TTC549 (cell line): ENCODE data around the gene SLC4A11.
"Not testable (repeated sequence)": the region's sequence is repeated elsewhere in the genome, so short reads cannot be mapped to it uniquely, and the experiment has no call there.

Source experiments
- FAIRE-seq: peaks from 2 replicates; lab custom pipeline; 2012; peaks lifted over from hg19 to GRCh38; lab: Jason Lieb, UNC

SLC4A11 gene

DNA sequence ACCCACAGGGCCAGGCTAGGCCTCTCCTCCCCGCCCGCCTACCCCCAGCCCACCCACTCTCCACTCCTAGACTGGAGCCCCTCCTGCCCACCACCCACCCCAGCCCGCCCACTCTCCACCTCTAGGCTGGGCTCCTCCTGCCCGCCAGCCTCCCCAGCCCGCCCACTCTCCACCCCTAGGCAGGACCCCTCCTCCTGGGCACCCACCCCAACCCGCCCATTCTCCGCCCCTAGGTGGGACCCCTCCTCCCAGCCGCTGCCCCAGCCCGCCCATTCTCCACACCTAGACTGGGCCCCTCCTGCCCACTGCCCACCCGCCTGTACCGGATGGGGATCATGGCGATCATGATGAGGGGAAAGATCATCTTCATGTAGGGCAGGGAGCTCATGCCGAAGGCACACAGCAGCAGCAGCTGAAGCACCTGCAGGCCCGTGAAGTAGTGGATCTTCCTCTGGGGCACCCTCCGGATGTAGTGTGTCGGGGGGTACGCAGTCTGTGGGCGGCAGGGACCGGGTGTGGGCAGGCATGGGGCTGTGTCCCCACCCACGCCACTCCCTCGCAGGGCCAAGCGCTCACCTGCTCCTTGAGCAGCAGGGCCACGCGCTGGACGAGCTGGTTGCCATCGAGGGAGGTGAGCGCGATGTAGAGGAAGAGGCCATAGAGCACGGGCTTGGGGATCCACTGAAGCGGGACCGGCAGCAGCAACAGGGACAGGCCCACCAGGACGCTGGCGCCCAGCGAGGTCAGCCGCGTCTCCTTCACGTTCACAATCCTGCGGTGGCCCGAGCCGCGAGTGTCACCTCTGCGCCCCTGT, 10.8 kb downstream of the SLC4A11 start:
- FAIRE-seq = no peak

DNA sequence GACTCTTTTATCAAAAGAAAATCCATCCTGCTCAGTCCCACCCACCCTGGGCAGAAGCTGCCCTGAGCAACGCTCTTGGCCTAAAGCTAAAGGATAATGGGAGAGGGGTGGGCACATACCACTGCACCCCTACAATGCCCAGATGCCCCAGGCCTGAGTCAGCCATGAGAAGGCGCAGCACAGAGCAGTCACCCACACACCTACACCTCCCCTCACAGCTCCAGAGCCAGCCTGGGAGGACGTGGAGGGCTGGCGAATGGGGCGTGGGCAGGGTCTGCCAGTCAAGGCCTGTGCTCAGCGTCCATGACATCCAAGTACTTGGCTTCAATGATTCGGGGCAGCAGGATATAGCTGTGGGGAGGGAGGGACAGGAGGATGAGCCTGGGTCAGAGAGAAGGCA, 11.5 kb downstream of the SLC4A11 start:
- no peak for FAIRE-seq

DNA sequence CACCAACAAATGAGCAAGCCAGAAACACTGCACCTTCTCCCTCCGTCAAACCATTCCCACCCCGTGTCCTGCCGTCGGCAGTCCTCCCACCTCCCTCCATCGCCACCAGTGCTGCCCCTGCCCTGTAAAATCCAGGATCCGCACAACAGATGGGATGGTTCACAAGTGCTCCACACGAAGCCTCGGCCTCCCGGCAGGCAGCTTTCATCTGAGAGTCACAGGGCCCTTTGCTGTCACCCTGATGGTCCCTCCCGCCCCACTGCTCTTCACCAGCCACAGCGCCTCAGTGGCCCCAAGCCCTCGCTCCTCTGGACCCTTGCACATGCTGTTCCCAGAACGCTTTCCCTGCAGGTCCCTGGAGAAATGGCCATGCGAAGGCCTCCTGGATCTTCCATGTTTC, 12.1 kb downstream of the SLC4A11 start:
- no peak for FAIRE-seq

DNA sequence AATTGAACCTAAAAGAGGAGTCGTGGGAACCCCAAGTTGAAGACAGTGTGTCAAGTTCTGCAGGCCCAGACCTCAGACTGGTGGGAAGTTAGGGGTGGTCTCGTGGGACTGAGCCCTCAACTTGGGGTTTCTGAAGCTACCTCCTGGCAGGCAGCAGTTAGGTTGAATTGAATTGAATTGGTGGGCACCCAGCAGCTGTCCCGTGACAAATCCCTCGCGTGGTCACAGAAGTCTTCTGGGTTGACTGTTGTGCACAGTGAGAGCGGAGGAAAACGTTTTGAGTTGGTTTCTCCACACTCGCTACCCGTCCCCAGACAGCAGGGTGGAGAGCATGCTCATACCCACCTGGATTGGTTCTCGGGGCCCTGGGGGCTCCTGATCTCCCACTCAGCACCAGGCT, 12.9 kb downstream of the SLC4A11 start:
- no peak for FAIRE-seq

DNA sequence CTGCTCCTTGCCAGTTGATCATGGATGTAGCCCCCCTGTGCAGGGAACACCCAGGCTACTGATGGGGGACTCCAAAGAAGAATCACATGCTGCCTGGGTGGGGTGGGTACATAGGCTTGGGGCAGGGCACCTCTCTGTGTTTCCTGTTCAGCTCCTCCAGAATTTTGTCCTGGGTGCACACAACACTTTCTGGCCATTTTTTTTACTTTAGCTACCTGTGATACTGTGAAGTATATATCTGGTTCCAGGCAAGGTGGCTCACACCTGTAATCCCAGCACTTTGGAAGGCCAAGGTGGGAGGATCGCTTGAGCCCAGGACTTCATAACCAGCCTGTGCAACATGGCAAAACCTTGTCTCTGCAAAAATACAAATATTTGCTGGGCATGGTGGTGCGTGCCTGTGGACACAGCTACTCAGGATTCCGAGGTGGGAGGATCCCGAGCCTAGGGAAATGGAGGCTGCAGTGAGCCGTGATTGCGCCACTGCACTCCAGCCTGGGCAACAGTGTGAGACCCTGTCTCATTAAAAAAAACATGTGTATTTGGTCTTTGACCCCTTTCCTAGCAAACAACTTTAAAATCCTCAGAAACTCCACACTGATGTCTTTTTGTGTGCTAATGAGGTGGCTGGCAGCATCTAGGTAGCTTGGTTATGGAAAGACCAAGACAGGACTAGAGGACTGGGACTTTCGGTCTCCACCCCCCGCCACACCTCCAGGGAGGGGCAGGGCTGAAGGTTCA, 14.1 kb downstream of the SLC4A11 start:
- no peak for FAIRE-seq

DNA sequence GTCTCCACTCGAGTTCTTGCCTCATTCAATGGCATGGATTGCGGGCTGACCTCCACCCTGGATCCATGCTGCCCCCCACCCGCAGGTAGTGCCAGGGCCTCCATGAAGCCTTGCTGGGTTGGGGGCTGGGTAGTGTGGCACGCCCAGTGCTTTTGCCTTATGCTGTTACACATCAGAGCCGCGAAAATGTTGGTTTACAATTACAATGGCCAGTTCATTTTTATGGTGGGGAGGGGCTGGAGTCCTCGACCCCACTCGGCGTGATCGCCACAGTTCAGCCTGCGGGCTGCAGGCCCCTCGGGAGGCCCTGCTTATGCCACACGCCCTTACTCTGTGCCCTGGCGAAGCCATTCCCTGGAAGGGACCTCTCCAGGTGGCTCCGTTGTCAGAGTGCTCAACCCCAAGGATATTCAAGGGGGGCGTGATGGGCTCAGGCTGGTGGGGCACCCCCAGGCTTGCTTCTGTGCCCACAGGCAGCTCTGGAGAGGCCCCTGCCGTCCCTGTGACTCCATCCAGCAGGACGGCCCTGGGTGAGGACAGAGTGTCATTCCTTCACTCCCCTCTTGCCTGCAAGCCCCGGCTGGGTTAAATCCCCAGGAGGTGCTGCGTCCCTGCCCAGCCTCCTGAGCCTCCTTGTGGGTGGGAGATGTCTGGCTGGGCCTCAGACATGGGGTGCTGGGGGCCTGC, 14.9 kb downstream of the SLC4A11 start:
- no peak for FAIRE-seq

DNA sequence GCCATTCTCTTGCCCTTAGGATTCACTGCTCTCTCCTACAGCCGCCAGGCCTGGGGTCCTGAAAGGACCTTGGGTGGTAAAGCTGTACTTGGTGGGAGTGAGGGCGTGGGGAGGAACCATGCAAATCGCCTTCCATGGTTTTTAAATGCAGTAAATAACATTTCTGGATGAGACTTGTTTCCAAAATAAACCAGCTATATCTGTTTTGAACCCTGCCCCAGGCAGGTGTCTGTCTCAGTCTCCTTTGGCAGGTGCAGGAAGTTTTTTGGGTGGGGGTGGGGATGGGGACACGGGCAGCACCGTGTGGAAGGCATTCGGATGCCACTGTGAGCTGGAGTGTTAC, 15.4 kb downstream of the SLC4A11 start:
- FAIRE-seq = no peak

DNA sequence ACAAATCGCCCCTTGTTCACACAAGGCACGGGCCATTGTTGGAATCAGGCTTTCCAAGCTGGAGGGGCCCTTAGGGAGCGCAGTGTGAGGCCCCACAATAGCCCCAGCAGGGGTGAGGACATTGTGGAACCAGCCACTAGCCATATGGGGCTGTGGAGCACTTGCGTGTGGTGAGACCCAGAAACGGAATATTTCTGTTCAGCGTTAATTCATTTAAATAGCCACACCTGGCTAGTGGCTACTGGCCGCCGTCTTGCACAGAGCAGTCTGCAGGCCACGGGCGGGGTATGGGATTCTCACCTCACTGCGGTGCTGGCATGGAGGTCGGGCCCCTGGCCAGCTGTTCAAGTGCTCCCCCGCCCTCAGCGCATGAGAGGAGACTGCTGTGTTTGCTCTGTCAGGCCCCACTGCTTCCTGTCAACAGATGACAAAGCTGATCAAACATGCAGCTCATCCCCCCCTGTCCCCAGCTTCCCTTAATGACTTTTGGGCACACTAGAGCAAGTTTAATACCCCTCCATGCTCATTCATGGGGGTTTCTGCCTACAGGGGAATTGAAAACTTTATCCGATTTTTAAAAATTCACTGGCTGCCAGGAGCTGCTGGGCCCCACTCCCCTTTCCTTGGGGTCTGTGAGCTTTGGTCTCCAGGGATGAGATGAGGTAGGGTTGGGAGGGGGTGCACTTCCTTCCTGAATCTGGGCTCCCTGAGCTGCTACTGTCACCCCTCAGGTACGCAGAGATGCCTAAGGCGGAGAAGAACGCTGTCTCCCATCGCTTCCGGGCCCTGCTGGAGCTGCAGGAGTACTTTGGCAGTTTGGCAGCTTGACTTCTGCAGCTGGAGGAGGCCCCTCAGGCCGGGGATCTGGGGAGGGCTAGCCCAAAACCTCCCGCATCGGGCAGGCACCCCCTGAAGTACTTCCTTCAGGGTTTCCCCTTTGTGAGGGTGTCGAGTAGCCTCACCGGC, 16.1 kb downstream of the SLC4A11 start:
- FAIRE-seq = no peak

DNA sequence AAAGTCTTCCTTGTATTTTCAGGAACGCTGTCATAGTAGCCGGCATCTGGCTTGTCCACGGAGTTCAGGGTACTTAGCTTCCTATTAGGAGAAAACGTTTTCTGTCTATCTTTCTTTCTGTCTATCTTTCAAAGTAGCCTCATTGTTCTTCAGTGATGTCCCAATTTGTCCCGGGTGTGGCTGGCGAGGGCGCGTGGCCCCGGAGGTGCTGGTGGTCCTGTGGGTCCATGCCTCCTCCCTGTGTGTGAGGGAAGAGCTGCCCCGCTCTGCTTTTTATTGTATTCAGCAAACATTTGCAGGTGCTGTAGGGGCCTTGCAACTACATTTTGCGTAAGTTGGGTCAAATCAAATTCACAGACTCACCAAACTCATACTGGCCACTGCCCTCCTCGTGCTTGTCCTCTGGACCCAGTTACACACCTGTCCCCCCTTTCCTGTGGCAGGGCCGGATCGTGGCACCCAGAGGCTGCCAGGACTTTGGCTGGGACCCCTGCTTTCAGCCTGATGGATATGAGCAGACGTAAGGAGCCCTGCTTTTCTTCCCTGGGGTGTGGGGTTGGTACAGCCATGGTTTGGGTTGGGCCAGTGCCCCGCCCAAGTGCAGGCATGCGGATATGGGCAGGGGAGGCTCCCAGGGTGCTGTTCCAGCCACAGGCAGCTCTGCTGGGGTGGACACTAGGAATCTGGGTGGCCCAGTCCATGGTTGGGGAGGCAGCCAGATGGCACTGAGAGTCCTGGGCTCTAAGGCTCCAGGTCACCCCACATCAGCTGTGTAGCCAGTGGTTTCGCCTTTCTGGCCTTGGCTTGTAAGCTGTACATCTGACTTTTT, 17.4 kb downstream of the SLC4A11 start:
- no peak for FAIRE-seq

DNA sequence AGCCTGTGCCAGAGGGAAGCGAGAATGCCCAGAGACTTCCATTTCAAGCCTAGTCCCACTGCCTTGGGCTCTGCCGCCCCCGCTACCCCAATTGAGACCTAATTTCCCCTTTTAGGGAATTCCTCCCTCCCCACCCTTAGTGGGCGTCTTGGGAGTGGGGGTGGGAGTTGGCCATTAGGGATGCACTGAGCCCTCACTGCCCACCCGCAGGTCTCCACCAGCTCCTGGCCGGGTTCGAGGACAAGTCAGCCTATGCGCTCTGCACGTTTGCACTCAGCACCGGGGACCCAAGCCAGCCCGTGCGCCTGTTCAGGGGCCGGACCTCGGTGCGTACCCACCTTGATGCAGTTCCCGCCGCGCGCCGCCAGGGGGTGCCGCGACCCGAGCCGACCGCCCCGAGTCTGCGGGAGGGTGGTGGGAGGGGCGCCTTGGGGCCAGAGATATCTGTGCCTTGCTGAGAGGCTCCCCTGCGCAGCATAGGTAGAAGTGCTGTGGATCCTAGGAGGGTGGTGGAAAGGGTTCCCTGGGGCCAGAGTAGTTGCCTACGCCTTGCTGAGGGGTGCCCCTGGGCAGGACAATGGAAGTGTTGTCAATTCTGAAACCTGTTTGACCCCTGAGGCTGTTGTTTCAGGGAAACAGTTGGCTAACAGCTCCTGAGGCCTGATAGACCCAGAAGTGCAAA, 20.5 kb downstream of the SLC4A11 start:
- no peak for FAIRE-seq

DNA sequence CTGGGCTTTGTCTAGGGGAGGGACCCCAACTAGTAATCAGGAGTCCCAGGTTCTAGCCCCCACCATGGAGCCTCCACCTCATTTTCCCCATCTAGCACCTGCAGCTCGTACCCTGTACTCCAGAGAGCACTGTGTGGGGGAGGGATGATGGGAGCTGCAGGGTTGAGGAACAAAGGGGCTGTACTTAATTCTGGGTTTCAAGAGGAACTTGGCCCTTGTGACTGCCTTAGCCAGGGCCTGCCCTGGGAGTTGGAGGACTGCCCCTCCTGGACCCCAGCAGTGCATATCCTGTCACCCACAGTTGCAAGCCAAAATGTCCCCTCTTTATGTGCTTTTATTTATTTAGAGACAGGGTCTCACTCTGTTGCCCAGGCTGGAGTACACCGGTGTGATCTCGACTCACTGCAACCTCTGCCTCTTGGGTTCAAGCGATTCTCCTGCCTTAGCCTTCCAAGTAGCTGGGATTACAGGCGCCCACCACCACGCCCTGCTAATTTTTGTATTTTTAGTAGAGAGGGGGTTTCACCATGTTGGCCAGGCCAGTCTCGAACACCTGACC, 23.6 kb downstream of the SLC4A11 start:
- FAIRE-seq = not testable (repeated sequence)

DNA sequence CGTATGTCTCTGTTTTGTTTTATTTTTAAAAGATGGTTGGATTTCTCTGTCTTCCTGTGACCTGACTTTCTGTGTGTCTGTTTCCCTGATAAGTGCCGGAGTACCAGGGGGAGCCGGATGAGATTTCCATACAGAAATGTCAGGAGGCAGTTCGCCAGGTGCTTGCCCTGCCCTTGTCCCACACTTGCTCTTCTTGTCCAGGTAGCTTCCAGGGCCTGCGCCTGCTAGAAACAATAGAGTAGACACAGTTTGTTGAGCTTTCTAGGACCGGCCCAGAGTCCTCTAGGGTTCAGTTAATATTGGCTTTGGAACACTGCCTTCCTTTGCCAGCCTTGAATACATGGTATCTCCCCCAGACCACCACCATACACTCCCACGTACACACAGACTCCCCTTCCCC, 25.8 kb downstream of the SLC4A11 start:
- FAIRE-seq = no peak

DNA sequence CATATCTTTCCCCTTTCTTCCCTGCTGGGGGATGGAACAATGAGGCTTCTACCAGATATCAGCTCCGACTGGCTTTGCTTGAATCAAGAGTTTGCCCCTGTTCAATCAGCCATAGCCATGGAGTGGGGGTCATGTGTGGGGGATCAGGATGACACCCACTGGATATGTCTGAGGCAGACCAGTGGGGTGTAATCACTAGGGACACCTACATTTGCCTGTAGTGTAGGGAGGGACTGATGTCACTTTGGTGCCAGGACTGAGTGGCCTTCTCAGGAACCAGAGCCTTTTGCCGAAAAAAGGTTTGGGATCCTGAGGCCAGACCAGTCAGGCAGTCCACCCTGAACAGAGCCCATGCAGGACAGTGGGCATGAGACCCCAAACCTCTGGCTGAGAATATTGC, 28.6 kb downstream of the SLC4A11 start:
- FAIRE-seq = no peak

DNA sequence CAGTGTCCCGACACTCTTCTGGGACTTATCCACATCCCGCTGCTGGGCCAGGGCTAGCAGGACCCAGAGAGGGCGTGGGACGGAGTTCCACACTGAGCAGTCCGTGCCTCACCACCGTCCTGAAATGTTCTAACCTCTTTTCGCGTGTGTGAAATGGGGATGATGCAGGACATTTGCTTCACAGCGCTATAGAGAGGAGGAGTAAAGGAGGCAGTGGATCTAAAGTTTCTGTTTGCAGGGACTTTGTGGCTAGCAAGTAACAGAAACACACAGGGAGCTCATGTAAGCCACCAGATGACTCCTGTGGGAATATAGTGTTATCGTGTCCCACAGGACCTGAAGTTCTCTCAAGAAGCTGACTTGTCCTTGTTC, 29.1 kb downstream of the SLC4A11 start:
- FAIRE-seq = no peak

DNA sequence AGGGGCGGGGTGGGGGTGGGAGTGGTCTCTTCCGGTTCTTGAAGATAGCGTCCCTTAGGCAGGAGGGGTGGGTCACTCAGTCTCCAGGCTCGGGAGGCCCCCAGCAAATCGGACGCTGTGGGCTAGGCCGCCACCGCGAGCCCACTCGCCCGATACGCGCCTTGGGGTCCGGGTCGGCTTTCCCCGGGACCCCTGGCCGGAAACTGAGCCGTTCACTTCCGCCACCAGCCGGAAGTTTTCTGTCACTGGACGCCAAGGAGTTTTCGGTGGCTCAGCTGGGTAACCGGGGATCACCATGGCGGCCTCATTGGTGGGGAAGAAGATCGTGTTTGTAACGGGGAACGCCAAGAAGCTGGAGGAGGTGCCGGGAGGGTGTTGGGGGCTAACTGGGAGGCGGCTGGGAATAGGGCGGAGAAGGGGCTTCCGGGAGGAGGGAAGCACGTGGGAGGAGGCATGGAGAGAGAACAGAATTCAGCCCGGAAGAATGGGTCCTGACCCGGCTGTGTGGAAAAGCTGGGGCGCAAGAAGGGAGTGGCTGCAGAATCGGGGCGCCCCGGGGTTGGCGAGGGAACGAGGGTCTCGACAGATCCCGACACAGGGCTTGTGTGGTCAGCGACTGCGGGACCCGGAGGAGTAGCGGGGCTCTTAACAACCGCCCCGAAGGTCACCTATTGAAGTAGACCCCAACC, 29.6 kb downstream of the SLC4A11 start, which contains the start of gene ITPA:
Gene ITPA, plus strand, starts transcription at position 242 of the 689 bp plus-strand sequence. Its CDS starts 54 bp downstream, at position 296.
- no peak for FAIRE-seq

DNA sequence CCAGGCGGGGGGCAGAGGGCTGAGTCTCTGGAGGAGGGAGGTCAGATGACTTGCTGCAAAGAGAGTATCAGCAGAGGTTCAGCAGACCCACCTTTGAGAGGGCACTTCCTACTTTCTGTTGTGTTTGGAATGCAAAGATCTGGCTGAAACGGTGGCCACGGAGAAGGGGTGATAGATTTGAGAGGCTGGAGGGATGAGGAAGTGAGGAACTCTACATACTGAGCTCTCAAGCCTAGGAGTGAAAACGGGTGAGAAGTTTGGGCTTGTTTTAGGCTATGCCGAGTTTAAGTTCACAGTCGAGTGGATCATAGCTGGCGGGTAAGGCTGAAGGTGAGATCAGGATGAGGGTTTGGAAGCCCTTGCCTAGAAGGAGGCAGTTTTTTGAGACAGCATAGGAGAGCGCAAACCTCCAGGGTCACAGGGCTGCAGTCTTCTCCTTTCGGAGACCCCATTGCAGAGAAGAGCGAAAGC, 30.2 kb downstream of the SLC4A11 start:
- no peak for FAIRE-seq

DNA sequence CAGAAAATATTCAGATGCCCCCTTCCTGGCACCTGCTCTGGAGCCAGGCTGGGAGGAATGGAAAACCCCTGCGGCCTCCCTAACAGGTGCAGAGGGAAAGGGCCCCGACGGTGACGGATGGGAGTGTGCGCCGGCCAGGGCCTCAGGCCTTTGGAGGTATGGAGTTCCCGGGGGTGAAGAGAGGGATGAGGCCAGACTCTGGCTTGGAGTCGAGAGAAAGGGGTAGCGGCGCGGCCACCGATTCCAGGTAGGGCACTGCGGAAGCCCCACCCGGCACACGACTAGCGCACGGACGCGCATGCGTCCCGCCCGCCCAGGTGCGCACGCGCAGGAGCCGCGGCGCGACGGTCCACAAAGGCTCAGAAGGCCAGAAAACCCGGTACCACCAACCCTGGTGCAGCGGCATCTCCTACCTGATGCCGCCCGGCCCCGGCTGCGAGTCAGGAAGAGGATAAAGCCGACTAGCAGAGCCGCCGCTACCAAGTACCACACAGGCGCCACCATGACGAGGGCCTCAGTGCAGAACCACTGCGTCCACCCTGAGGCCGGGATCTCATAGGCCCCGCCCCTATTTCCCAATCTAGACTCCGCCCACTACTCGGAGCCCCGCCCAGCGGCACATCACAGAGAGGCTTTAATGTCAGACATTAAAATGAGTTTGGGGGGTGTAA, 34.7 kb downstream of the SLC4A11 start, which contains the start of gene DDRGK1:
Gene DDRGK1, minus strand, starts transcription at position 559 of the 671 bp plus-strand sequence. Its CDS starts 55 bp downstream, at position 504.
- no peak for FAIRE-seq

DNA sequence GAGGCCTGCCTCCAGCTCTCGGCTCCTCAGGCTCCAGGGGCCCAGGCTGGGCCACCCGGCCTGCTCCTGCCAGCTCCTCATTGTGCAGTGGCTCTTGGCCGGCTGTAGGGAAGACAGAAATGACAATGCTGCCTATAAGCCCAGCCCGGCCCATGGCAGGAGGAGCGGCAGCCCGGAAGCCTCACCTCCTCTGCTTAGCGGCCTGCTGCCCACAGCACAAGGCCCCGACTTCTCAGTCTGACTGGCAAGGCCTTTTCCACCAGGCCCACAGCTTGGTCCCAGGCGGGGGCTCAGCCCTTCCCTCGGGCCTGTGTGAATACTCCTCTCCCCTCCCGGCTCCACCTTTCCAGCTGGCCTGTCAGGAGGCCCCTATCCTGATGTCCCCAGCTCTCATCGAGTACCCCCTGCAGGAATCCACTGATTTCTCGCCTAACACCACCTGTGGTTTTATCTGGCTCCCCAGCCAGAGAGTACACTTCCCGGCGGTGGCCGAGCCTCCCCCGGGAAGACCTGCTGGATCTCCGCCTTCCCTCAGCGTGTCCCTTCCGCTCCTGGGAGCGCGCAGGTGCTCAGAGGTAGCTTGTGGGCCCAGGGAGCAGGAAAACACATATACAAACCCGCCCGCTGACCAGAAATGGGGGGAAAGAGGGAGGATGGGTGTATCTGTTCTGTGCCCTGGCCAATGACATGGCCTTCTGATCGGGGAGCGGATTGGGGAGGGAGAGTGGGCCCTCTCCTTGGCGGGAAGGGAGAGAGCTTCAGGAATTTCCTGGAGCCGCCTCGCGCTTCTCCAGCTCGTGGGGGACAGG, 35.5 kb downstream of the SLC4A11 start:
- FAIRE-seq = no peak
